ENCODE results near the gene BEX2. TPM values are rescaled to one million over a fixed set of nuclear protein-coding genes. Genes with fewer than 3 reads are reported as not detected.
A peak's percentile ranks its signal among the peaks of the same experiment; 100 is the strongest.

BEX2 gene
- total RNA-seq, 1 experiment from 2014 or later = 2.8 TPM

DNA sequence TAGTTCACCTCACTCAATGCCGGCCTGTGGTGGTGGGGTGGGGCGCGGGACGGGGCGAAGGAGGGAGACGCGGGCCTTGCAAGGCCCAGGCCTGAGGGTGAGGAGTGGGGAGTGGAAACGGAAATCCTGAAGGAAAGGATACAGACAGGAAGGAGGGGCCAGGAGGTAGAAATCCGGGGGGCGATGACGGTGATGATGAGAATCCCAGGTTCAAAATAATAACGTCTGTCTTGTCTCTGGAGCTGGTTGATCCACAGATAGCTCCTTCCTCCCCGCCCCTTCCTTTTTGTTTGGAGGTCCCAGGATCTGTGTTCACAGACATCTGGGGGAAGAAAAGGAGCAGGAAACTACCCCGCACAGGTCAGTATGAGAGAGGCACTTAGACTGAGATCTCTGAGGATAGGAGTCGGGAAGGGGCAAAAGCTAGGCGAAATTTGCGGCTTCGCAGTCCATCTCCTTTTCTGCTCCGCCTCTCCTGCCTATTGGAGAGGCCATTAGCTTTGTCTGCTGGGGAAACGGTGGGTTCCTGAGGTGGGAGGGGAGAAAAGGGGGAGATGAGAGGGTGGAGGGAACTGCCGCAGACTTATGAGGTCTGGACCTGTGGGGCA is 20.0 kb upstream of the BEX2 start:
- no peaks in the 10 kb centered on the region for H3K4me1 ChIP-seq (ENCODE audit: insufficient read depth, low read length)
- H3K79me2 ChIP-seq (ENCODE audit: low read length) = no peaks in the 10 kb centered on the region
- no peaks in the 10 kb centered on the region for H3K36me3 ChIP-seq (ENCODE audit: low read depth, low read length)
- H3K9me2 ChIP-seq (replicated peaks; ENCODE audit: low read length) = no peaks in the 10 kb centered on the region
- CTCF ChIA-PET = no interaction called here
- H4K20me1 ChIP-seq (ENCODE audit: low read length) = no peaks in the 10 kb centered on the region
- ATAC-seq (no peak), DNase-seq (no peak)
- POLR2A ChIA-PET (ENCODE audit: unreplicated experiment) = no interaction called here
- TF ChIP-seq EZH2 (IDR thresholded peaks at IDR 0.05; ENCODE audit: low read length, unreplicated experiment) = no peak
- TF ChIP-seq EZH2phosphoT487 (IDR thresholded peaks at IDR 0.05; ENCODE audit: borderline replicate concordance, low read length) = no peak
- TF ChIP-seq, protein P1, sequence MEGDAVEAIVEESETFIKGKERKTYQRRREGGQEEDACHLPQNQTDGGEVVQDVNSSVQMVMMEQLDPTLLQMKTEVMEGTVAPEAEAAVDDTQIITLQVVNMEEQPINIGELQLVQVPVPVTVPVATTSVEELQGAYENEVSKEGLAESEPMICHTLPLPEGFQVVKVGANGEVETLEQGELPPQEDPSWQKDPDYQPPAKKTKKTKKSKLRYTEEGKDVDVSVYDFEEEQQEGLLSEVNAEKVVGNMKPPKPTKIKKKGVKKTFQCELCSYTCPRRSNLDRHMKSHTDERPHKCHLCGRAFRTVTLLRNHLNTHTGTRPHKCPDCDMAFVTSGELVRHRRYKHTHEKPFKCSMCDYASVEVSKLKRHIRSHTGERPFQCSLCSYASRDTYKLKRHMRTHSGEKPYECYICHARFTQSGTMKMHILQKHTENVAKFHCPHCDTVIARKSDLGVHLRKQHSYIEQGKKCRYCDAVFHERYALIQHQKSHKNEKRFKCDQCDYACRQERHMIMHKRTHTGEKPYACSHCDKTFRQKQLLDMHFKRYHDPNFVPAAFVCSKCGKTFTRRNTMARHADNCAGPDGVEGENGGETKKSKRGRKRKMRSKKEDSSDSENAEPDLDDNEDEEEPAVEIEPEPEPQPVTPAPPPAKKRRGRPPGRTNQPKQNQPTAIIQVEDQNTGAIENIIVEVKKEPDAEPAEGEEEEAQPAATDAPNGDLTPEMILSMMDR (conservative IDR thresholded peaks at IDR 0.05; ENCODE audit: low read depth, low read length) = no peak
- no peak overlapping the region for H3K4me2 ChIP-seq (ENCODE audit: low read length)
- no peaks in the 10 kb centered on the region for H3F3A ChIP-seq (ENCODE audit: low read length, unreplicated experiment)
- intact Hi-C loops (cut with micrococcal nuclease) = no loop called here
- no peak overlapping the region for H3K9ac ChIP-seq (ENCODE audit: low read length)
- no peaks in the 10 kb centered on the region for H3K9me3 ChIP-seq (ENCODE audit: low read length)
- no peak overlapping the region for H3K27ac ChIP-seq (ENCODE audit: low read length)
- no TSS peak for BruUV-seq (replicated peaks)
- H3K27me3 ChIP-seq (ENCODE audit: low read length) = peaks cover 28% of the 10 kb centered on the region
- no peak overlapping the region for H3K4me3 ChIP-seq (ENCODE audit: low read length)
- no peak overlapping the region for H2AFZ ChIP-seq (ENCODE audit: low read length)

DNA sequence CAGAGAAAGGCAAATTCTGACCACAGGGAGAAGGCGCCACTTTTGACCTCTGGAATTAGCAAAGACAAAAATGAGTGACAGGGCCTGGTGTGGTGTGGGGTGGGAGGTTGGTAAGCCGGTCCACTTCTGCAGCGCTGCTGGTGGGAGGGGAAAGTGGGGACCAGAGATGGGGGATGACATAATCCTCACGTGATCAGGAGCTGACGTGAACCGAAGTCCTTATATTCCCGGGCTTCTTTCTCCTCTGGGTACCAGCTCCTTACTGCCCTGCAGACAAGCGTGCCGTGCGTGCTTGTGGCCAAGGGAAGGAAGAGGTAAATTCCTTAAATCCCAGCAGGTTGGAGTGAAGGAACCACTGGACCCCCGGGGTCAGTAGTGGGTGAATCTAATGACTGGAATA is 19.2 kb upstream of the BEX2 start, which contains the start of gene TCEAL7:
TCEAL7 (plus strand) TSS at position 249 of the 400 bp plus-strand sequence. CDS start 1,165 bp downstream, outside the sequence.
- CTCF ChIA-PET = no interaction called here
- ATAC-seq (no peak), DNase-seq (no peak)
- intact Hi-C loops (cut with micrococcal nuclease) = no loop called here
- BruUV-seq (replicated peaks) = no TSS peak
- no peaks in the 10 kb centered on the region for H3F3A ChIP-seq (ENCODE audit: low read length, unreplicated experiment)
- no peaks in the 10 kb centered on the region for H3K4me1 ChIP-seq (ENCODE audit: insufficient read depth, low read length)
- no peaks in the 10 kb centered on the region for H3K79me2 ChIP-seq (ENCODE audit: low read length)
- POLR2A ChIA-PET (ENCODE audit: unreplicated experiment) = no interaction called here
- H3K27ac ChIP-seq (ENCODE audit: low read length) = no peak within 1 kb of the TSS
- no peaks in the 10 kb centered on the region for H4K20me1 ChIP-seq (ENCODE audit: low read length)
- no peak within 1 kb of the TSS for H3K4me2 ChIP-seq (ENCODE audit: low read length)
- H3K9ac ChIP-seq (ENCODE audit: low read length) = no peak within 1 kb of the TSS
- no peaks in the 10 kb centered on the region for H3K36me3 ChIP-seq (ENCODE audit: low read depth, low read length)
- H3K9me3 ChIP-seq (ENCODE audit: low read length) = no peaks in the 10 kb centered on the region
- H2AFZ ChIP-seq (ENCODE audit: low read length) = no peak within 1 kb of the TSS
- H3K27me3 ChIP-seq (ENCODE audit: low read length) = peaks cover 28% of the 10 kb centered on the region
- no peak within 1 kb of the TSS for H3K4me3 ChIP-seq (ENCODE audit: low read length)
- TF ChIP-seq EZH2phosphoT487 (IDR thresholded peaks at IDR 0.05; ENCODE audit: borderline replicate concordance, low read length) (no peak), EZH2 (IDR thresholded peaks at IDR 0.05; ENCODE audit: low read length, unreplicated experiment) (no peak)
- TF ChIP-seq, protein P1 (conservative IDR thresholded peaks at IDR 0.05; ENCODE audit: low read depth, low read length) = no peak
- H3K9me2 ChIP-seq (replicated peaks; ENCODE audit: low read length) = no peaks in the 10 kb centered on the region

DNA sequence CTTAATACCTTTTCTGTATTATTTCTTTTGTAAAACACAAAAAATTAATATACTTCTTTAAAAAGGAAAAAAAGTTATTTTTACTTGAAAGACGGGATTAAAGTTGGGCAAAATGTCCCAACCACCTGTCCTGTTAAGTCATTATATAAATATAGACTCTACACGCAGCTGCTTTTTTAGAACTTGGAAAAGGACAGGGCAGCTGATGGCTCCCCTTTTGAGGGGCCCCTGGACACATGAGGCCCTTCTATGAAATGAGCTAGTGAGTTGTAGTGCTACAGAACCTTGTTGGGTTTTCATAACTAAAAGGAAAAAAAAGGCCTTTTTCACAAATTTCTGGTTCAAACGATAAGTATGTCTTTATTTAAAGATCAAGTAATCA is 600 bp upstream of the BEX2 start:
- no peaks in the 10 kb centered on the region for H3K9me3 ChIP-seq (ENCODE audit: low read length)
- peaks cover 3% of the 10 kb centered on the region; the same call in 1 of the 2 replicates for H3K4me1 ChIP-seq (ENCODE audit: insufficient read depth, low read length)
- H3K27me3 ChIP-seq (ENCODE audit: low read length) = 0 out of 2 replicates have a peak, but pooled peaks cover 5% of the 10 kb centered on the region
- H3K79me2 ChIP-seq (ENCODE audit: low read length) = no peaks in the 10 kb centered on the region
- H3K4me3 ChIP-seq (ENCODE audit: low read length) = peak overlapping the region; percentile 68
- no peak overlapping the region for H3K27ac ChIP-seq (ENCODE audit: low read length)
- DNase-seq = no peak
- H3K9ac ChIP-seq (ENCODE audit: low read length) = no peak overlapping the region
- H2AFZ ChIP-seq (ENCODE audit: low read length) = peak overlapping the region; percentile 83; the same call in 1 of the 2 replicates
- H4K20me1 ChIP-seq (ENCODE audit: low read length) = no peaks in the 10 kb centered on the region
- intact Hi-C loops (cut with micrococcal nuclease) = no loop called here
- ChIA-PET POLR2A (ENCODE audit: unreplicated experiment) (no interaction called here), CTCF (no interaction called here)
- no peaks in the 10 kb centered on the region for H3K9me2 ChIP-seq (replicated peaks; ENCODE audit: low read length)
- H3K4me2 ChIP-seq (ENCODE audit: low read length) = peak overlapping the region; percentile 84
- no TSS peak for BruUV-seq (replicated peaks)
- H3F3A ChIP-seq (ENCODE audit: low read length, unreplicated experiment) = no peaks in the 10 kb centered on the region
- H3K36me3 ChIP-seq (ENCODE audit: low read depth, low read length) = no peaks in the 10 kb centered on the region
- TF ChIP-seq, protein P1 (conservative IDR thresholded peaks at IDR 0.05; ENCODE audit: low read depth, low read length) = no peak
- TF ChIP-seq EZH2phosphoT487 (IDR thresholded peaks at IDR 0.05; ENCODE audit: borderline replicate concordance, low read length) = no peak
- no peak for TF ChIP-seq EZH2 (IDR thresholded peaks at IDR 0.05; ENCODE audit: low read length, unreplicated experiment)
- ATAC-seq = no peak

All from PC-3 (cell line).